ENCODE results near the gene MVB12B.

The MVB12B gene

DNA sequence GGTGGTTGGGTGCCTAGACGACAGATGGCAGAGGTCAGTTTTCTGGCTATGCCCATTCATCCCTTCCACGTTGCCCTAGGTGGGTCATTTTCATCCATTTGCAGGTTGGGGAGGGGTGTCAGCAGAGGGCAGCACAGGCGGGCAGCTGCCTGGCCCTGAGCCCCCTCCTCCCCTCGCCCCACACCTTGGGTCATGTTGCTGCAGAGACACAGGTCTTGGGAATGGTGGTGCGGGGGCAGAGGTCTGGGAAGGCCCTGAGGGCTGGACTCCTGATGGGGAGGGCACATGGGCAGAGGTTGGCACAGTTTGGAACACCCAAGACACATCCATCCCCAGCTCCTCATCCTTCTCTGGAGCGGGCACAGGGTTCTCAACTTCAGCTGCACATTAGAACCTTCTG, 183.9 kb downstream of the MVB12B start:
- no peak for DNase-seq

- DNase-seq = no peak
Measured at GRCh38 chr9:126511411-126511810, 184.8 kb downstream of the MVB12B start.

DNA sequence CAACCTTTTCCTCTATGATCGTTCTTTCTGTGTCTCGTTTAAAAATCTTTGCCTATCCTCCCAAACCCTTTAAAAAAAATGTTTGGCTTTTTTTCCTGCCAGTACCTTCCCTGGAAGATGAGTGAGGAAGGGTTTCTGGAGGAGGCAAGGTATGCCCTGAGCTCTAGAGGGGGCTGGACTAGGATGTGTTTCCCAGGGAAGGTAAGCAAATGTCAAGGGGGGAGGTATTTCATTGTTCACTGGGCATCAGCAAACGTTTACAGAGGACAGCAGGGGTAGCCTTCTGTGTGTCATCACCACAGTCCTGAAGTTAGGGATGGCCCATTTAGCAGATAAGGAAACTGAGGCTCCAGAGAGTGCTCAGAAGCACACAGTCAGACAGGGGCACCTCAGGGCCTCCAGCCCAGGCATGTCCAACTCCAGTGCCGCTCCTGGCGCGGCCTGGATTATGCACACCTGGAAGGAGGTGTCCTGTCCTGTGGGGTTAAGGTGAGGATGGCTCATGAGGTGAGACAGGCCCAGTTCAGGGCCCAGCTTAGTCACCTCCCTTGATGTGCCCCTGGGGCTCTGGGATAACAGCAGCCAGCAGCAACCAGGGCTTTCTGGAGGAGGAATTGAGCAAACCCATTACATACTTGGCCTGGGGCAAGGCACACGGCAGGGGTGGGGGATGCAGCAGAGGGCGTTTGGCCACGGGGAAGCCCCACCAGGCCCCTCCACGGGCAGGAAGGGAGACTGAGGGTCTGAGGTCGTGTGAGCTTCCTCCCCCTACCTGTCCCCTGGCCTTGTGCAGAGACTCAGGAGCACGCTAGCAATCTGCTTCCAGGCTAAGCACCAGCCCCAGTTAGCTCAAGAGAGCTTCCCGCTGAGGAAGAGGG, 186.8 kb downstream of the MVB12B start:
- no peak for DNase-seq

DNA sequence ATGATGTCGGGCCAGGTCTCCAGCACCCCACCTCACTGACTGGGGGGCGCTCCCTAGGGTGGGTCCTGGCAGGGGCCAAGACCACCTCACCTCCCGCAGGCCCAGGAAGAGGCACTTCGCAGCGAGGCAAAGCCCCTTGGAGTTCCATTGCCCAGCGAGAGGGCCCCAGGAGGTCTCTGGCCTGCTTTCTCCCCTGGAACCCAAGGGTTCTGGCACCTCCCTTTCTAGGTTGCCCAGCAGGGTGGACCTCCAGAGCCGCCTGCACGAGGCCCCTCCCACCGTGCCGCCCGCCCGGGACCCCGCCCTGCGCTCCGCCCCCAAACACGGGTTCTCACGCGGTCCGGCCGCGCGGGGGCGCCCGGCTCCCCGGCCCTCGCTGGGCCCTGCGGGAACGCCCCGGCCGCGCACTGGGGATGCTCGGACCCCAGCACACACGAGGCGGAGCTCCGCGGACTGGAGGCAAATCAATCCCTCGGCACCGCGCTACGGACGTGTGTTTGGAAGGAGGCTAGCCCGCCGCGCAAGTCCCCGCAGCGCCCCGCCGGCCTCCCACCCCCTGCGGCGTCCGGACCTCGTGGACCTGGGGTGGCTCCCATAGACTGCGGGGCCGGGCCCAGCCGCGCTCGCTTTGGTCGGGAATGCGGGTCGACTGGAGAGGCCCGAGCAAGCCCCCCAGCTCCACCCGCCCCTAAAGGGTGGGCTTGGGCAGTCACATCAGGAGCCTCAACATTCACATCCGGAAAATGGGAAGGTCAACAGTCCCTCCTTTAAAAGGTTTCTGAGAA, 187.6 kb downstream of the MVB12B start:
- peak; percentile 76 for DNase-seq

DNA sequence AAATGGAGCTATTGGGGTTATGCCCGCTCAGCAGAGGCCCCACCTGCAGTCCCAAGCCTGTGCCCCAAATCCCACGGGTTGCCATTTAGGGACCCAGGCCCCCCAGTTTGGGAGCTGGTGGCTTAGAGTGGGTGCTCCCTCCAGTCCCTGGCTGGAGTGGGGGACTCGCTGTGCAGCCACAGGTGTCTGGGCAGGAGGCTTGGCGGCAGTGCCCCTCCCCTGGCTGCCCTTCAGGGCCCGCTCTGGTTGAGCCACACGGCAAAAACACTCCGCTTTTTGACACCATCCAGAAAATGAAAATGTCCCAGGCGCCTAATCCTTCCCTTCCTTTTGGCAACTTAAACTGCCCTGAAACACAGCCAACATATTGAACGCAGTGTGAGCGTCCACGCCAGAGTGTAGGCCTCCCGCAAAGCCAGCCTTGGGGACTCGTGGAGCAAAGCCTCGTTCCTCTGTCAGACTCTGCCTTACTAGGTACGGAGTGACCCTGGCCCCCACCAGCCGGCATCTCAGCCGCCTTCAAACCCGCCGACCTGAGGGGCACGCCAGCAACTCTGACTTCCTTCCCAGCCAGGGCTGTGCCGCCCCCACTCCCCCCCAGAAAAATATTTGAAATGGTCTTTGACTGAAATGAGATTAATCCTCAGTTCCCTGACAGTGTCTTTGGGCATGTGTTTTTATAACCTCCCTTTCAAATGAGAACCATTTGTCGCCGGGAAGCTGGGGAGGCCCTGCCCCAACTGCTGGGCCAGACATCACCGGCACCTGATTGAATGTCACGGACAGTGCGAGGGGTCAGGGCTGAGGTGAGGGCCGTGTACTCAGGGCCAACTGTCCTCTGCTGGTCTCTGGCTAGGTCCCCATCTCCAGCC, 188.6 kb downstream of the MVB12B start:
- DNase-seq = no peak

- DNase-seq = no peak
Measured at GRCh38 chr9:126515873-126516505, 189.4 kb downstream of the MVB12B start.

DNA sequence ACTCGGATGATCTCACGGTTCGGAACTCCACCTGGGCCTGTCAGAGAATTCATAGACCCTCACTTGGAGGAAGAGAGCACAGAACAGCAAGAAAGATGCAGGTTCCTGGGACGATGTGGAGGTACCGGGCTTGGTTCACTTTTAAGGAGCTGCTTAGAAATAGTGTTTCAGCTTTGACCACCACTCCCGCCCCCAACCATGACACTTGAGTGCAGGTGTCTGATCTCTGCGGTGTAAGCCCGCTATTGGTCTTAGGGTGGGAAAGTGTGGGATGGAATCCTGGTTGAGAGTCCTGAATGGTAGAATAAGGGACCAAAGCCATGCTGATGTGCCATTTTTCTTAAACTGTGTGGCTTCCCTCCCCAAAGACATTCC, 189.9 kb downstream of the MVB12B start:
- no peak for DNase-seq

DNA sequence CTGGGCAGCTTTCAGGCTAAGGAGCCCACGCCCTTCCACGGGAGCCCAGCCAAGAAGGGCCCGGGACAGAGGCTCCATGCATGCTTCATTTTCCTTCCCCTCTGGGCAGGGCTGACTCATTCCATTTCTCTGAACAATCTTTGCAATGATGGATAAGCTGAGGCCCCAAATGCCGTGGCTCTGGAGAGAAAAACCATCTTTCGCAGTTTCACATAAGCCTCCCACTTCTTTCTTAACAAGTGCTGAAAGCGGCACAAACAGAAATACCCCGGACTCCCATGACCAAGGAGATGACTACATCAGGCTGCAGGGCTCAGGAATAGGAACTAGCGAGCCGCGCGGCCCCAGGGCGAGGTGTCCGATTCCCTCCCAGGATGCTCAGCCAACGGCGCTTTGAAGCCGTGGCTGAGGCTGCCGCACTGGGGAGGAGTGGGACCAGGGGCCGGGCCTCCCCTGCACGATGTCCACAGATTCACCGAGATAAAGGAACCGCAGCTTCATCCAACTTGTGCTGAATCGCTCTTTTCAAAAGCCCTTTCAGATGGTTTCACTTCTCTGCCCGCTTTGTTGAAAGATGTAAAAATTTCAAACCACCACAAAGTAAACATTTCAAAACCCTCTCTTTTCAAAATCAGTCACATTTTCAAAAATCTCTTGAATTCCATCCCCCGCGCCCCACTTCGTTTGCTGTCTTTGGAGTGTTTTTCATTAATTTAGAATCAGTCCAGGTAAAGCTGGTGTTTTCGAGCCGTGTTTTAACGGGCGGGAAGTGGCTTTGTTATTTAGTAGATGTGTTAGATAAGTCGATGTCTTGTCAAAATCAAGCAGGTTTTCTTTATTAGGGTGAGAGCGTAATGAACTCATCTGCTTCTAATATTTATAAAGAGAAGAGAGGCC, 190.6 kb downstream of the MVB12B start:
- DNase-seq = peak; percentile 77

GRCh38 chr9:126517833-126518356, 191.3 kb downstream of the MVB12B start:
- no peak for DNase-seq

- DNase-seq = no peak
Measured at GRCh38 chr9:126518763-126519162, 192.1 kb downstream of the MVB12B start.

GRCh38 chr9:126519660-126520420, 193.2 kb downstream of the MVB12B start:
- no peak for DNase-seq

GRCh38 chr9:126520453-126520852, 193.8 kb downstream of the MVB12B start:
- no peak for DNase-seq

GRCh38 chr9:126521089-126521488, 194.5 kb downstream of the MVB12B start:
- no peak for DNase-seq

- no peak for DNase-seq
Measured at GRCh38 chr9:126521551-126521950, 194.9 kb downstream of the MVB12B start.

DNA sequence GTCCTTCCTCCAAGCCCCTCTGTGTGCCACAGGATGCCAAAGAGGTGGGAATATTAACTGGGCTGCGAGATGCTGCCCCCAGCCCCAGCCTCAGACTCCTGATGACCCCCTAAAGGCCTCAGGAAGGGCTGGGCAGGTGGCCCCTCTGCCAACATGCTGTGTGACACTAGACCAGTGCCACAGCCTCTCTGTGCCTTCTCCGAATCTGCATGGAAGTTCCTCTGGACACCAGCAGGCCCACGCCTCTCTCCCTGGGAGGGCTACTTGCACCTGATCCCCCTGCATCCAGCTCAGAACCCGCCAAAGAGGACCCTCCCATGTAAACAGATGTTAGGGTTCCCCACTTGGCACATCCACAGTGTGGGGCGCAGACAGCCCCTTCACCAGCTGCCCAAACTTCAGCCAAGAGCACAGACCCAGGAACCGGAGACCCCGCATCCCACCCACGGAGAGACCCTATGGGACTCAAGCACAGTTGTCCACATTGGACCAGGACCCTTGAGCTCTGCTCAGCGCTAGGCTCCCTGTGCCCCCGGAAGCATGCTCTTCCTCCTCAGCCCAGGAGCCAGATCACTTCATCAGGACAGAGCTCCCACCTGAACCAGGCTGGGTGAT, 195.5 kb downstream of the MVB12B start:
- DNase-seq = no peak

DNA sequence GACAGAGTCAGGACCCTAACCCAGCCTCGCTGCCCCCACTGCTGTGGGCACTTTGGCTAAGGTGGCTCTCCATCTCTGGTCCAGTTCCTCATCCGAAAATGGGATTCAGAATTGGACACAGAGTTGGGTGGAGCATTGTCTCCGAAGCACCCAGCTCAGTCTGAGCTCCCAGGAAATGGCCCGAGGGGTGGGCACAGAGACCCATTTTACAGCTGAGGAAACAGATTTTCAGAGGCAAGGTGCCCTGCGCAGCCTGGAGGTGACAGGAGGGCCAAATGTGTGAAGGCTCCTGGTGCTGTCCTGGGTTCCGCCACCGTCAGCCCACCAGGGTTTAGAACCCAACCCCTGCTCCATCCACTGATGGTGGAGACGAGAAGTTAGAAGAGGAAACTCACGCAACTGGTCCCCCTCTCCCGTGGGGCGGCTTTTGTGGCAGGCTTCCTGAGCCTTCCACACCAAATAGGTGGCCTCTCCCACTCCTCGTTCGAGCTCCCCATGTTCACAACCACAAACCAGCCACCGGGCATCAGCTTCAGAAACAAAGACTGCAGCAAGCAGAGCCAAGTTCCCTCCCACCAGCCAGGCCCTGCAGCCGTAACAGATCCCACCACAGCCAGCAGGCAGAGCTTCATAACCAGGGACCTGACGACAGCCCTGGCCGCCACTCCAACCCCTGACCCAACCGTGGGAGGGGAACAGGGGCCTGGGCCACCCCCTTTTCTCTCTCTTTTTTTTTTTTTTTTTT, 196.2 kb downstream of the MVB12B start:
- no peak for DNase-seq

DNA sequence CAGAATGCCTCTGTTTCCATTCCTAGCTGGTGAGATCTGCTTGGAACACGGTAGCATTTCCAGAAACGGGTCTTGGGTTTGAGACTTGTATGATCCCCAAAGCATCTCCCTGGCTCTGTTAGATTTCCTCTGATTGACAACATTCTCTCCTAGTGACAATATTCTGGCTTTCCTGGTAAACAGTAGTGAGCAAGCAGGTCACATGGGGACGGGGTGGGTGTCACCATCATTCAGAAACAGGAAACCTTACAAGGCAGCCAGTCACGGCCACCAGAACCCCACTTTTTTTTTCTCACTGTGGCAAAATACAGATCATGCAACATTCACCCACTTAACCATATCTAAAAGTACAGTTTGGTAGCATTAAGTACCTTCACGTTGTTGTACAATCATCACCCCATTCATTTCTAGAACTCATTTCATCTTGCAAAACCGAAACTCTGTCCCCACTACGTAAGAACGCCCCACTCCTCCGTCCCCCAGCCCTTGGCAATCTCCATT, 197.0 kb downstream of the MVB12B start:
- DNase-seq = no peak

- DNase-seq = no peak
Measured at GRCh38 chr9:126524353-126525077, 197.9 kb downstream of the MVB12B start.

All from left hindlimb (tissue), 1 donor.